ENCODE measurements around the gene RFPL2.
"Not testable (repeated sequence)": the region's sequence is repeated elsewhere in the genome, so short reads cannot be mapped to it uniquely, and the experiment has no call there.

RFPL2 gene

GRCh38 chr22:32164075-32164860 lies 40.6 kb downstream of the RFPL2 start:
- no peak for DNase-seq (ENCODE audit: low read depth)

- not testable (repeated sequence) for DNase-seq (ENCODE audit: low read depth)
Observed at GRCh38 chr22:32160411-32160810, 44.5 kb downstream of the RFPL2 start.

- DNase-seq (ENCODE audit: low read depth) = no peak
Observed at GRCh38 chr22:32158712-32159533, 46.0 kb downstream of the RFPL2 start, which contains the start of gene C22orf42. TSS of gene C22orf42 (minus strand) at chr22:32159303. CDS start at chr22:32159215, 88 bp downstream.

- DNase-seq (ENCODE audit: low read depth) = not testable (repeated sequence)
Observed at GRCh38 chr22:32157632-32158031, 47.2 kb downstream of the RFPL2 start.

- not testable (repeated sequence) for DNase-seq (ENCODE audit: low read depth)
Observed at GRCh38 chr22:32154727-32155126, 50.1 kb downstream of the RFPL2 start.

- DNase-seq (ENCODE audit: low read depth) = not testable (repeated sequence)
Observed at GRCh38 chr22:32151641-32152040, 53.2 kb downstream of the RFPL2 start.

GRCh38 chr22:32150647-32151046 lies 54.2 kb downstream of the RFPL2 start:
- DNase-seq (ENCODE audit: low read depth) = not testable (repeated sequence)

GRCh38 chr22:32148372-32148771 lies 56.5 kb downstream of the RFPL2 start:
- not testable (repeated sequence) for DNase-seq (ENCODE audit: low read depth)

- DNase-seq (ENCODE audit: low read depth) = not testable (repeated sequence)
Observed at GRCh38 chr22:32147128-32147527, 57.7 kb downstream of the RFPL2 start.

GRCh38 chr22:32144496-32145274 lies 60.2 kb downstream of the RFPL2 start:
- no peak for DNase-seq (ENCODE audit: low read depth)

GRCh38 chr22:32142600-32142999 lies 62.3 kb downstream of the RFPL2 start:
- DNase-seq (ENCODE audit: low read depth) = no peak

GRCh38 chr22:32140688-32141087 lies 64.2 kb downstream of the RFPL2 start:
- DNase-seq (ENCODE audit: low read depth) = not testable (repeated sequence)
